HEK293T (cell line): ENCODE results near the gene ARID1B.

ENCODE experiments used
- CTCF ChIA-PET: fragments of 350-600 bp; formaldehyde crosslinking; extraction: SDS; loops from one replicate; lab custom pipeline; 2021; ENCODE audit warnings: antibody characterized with exemption, inconsistent platforms; lab: Yijun Ruan, JAX
- POLR2A ChIA-PET: fragments of 350-600 bp; formaldehyde crosslinking; extraction: SDS; loops from one replicate; lab custom pipeline; 2020; ENCODE audit warnings: antibody characterized with exemption, inconsistent platforms; lab: Yijun Ruan, JAX
- DNase-seq: peaks from one replicate; pipeline ENCODE4 v3.0.0; 2012; ENCODE audit warnings: mixed read lengths; ENCODE audit errors: extremely low spot score
- ARNT ChIP-seq: fragments of 450-650 bp; IDR thresholded peaks from 2 replicates; pipeline ENCODE4 v1.6.1; 2017; ENCODE audit warnings: mild to moderate bottlenecking
- BHLHE40 ChIP-seq: fragments of 450-650 bp; IDR thresholded peaks from 2 replicates; pipeline ENCODE4 v1.6.1; 2016; ENCODE audit warnings: mild to moderate bottlenecking, moderate library complexity, borderline replicate concordance
- CTBP1 ChIP-seq: fragments of 450-650 bp; IDR thresholded peaks from 2 replicates; pipeline ENCODE4 v1.6.1; 2016; ENCODE audit warnings: borderline replicate concordance
- ELF4 ChIP-seq: fragments of 450-650 bp; IDR thresholded peaks from 2 replicates; pipeline ENCODE4 v1.6.1; 2017; ENCODE audit warnings: antibody characterized with exemption
- FOXA1 ChIP-seq: fragments of 450-650 bp; IDR thresholded peaks from 2 replicates; pipeline ENCODE4 v1.6.1; 2016; ENCODE audit warnings: mild to moderate bottlenecking
- FOXK2 ChIP-seq: fragments of 450-650 bp; IDR thresholded peaks from 2 replicates; pipeline ENCODE4 v1.6.1; 2016; ENCODE audit warnings: mild to moderate bottlenecking
- FOXM1 ChIP-seq: fragments of 450-650 bp; IDR thresholded peaks from 2 replicates; pipeline ENCODE4 v1.6.1; 2017; ENCODE audit warnings: mild to moderate bottlenecking, borderline replicate concordance
- HDGF ChIP-seq: fragments of 450-650 bp; IDR thresholded peaks from 2 replicates; pipeline ENCODE4 v1.6.1; 2017; ENCODE audit warnings: antibody characterized with exemption, borderline replicate concordance
- L3MBTL2 ChIP-seq: fragments of 450-650 bp; conservative IDR thresholded peaks from 2 replicates; pipeline ENCODE4 v1.6.1; 2016; ENCODE audit warnings: mild to moderate bottlenecking
- LEF1 ChIP-seq: fragments of 450-650 bp; IDR thresholded peaks from 2 replicates; pipeline ENCODE4 v1.6.1; 2017; ENCODE audit warnings: mild to moderate bottlenecking, borderline replicate concordance
- NFRKB ChIP-seq: fragments of 450-650 bp; IDR thresholded peaks from 2 replicates; pipeline ENCODE4 v1.6.1; 2016; ENCODE audit warnings: mild to moderate bottlenecking, moderate library complexity
- SP1 ChIP-seq: fragments of 450-650 bp; IDR thresholded peaks from 2 replicates; pipeline ENCODE4 v1.6.1; 2017
- SUZ12 ChIP-seq: fragments of 450-650 bp; IDR thresholded peaks from 2 replicates; pipeline ENCODE4 v1.6.1; 2016; ENCODE audit warnings: mild to moderate bottlenecking
- TARDBP ChIP-seq: fragments of 450-650 bp; IDR thresholded peaks from 2 replicates; pipeline ENCODE4 v1.6.1; 2016
- ZNF384 ChIP-seq: fragments of 450-650 bp; IDR thresholded peaks from 2 replicates; pipeline ENCODE4 v1.6.1; 2016
- TF ChIP-seq, protein P1 (sequence below): fragments of 450-650 bp; IDR thresholded peaks from 2 replicates; pipeline ENCODE4 v1.6.1; 2016

ARID1B gene

DNA sequence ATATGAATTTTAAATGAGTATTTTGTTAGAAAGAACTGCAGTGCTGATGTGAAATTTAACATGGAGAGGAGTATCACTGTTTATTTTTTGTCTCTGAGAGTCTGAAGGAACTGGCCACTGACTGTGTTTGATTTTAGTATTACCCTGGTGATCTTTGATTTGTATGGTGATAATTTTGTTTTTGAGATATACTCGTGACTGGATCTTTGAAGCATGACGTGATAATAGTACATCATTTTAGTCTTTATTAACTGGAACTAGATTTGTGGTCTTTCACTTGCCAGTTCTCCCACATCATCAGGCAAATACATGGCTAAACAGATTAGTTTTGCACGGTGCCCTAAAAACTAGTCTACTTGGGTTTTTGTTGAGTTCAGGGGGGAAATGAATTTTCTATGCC lies 55.5 kb downstream of the ARID1B start:
- ChIA-PET CTCF (no interaction called here), POLR2A (no interaction called here)
- TF ChIP-seq TARDBP (no peak), SP1 (no peak), HDGF (no peak), FOXM1 (no peak), ARNT (no peak), SUZ12 (no peak), CTBP1 (no peak), FOXK2 (no peak), L3MBTL2 (no peak), ELF4 (no peak), ZNF384 (no peak), BHLHE40 (no peak)
- TF ChIP-seq, protein P1, sequence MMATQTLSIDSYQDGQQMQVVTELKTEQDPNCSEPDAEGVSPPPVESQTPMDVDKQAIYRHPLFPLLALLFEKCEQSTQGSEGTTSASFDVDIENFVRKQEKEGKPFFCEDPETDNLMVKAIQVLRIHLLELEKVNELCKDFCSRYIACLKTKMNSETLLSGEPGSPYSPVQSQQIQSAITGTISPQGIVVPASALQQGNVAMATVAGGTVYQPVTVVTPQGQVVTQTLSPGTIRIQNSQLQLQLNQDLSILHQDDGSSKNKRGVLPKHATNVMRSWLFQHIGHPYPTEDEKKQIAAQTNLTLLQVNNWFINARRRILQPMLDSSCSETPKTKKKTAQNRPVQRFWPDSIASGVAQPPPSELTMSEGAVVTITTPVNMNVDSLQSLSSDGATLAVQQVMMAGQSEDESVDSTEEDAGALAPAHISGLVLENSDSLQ = no peak
- DNase-seq = no peak

DNA sequence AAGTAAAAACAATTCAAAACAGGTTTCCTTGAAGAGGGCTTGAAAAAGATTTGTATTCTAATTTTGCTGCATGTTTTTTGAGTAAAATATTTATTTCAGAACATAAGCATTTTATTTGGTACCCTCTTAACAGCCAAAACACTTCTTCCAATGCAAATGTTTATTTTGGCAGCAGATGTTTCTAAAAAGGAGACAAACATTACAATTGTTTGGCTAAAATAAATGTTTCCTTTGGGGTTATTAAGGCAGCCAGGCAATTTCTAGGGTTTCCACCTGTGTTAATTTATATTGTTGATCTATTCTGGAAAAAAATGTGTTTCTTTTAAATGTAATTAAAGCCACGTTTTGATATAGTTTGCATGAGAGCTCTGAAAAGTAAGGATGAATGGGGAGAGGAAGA lies 56.6 kb downstream of the ARID1B start:
- no peak for DNase-seq
- ChIA-PET CTCF (no interaction called here), POLR2A (no interaction called here)
- TF ChIP-seq CTBP1 (no peak), FOXK2 (no peak), ARNT (no peak), SUZ12 (no peak)

DNA sequence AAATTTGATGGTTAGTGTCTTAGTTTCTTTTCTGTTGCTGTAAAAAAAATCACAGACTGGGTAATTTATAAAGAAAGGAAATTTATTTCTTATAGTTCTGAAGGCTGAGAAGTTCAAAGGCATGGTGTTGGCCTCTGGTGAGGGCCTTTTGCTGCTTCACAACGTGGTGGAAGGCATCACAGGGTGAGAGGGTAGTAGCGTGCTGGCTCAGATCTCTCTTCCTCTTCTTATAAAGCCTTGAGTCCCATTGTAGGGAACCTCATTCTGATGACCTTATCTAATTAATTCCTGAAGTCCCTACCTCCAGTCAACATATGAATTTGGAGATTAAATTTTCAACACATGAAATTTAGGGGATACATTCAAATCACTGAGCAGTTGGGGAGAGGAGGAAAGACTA lies 62.0 kb downstream of the ARID1B start:
- DNase-seq = no peak
- ChIA-PET CTCF (no interaction called here), POLR2A (no interaction called here)
- TF ChIP-seq CTBP1 = no peak
- TF ChIP-seq FOXM1 = no peak
- no peak for TF ChIP-seq BHLHE40
- TF ChIP-seq, protein P1 = no peak
- TF ChIP-seq ELF4 = no peak

DNA sequence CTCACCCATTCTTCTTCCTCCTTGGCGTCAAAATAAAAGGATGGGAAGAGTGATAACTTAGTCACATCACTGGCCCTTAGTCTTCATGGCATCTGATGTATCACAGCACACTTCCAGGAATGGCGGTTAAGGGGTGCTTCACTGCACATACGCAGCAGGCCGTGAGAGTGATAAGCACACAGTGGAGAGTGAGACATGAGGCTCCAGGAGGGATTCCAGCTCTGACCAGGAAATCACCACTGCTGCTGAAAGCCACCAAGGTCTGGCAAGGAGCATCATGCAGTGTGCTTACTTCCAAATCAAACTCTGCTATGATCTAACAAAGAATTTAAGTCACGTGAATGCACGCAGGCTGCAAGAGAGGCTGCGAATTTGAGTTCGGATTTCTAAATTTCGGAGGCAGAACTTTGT lies 62.4 kb downstream of the ARID1B start:
- ChIA-PET POLR2A (interaction anchor here (1.4 kb wide), 1 partner anchor 8 kb away, joined by 4 read pairs; no protein-coding TSS in a partner anchor), CTCF (no interaction called here)
- no peak for DNase-seq
- TF ChIP-seq ARNT (no peak), SP1 (no peak), BHLHE40 (no peak), FOXM1 (no peak), ELF4 (no peak), TARDBP (no peak), NFRKB (no peak), FOXA1 (no peak), FOXK2 (no peak), CTBP1 (no peak), LEF1 (no peak), HDGF (no peak), L3MBTL2 (no peak), ZNF384 (no peak), SUZ12 (no peak)
- TF ChIP-seq, protein P1 = no peak

DNA sequence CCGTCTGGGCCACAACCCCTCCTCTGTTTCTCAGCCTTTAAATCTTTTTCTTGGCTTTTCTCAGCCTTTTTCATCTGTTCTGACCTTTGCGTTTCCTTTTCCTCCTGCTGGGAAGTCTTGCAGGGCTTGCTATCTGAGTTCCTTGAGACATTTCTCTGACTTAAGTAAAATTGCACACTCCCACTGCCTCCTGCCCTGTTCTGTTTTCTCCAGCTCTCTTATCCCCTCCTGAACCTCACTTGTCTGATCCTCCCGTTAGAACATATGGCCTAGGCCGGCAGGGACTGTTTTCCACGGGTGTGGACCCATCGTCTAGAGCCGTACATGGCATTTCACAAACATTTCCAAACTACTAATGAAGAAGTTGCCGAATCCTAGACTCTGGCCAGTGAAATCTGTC lies 63.0 kb downstream of the ARID1B start:
- CTCF ChIA-PET = no interaction called here
- DNase-seq = no peak
- POLR2A ChIA-PET = interaction anchor here (1.4 kb wide), 1 partner anchor 9 kb away, joined by 4 read pairs; no protein-coding TSS in a partner anchor
- TF ChIP-seq FOXA1 = no peak
- TF ChIP-seq HDGF = no peak
- no peak for TF ChIP-seq FOXM1
- no peak for TF ChIP-seq ELF4
- no peak for TF ChIP-seq ARNT
- no peak for TF ChIP-seq BHLHE40
- no peak for TF ChIP-seq NFRKB
- no peak for TF ChIP-seq CTBP1
- no peak for TF ChIP-seq FOXK2
- TF ChIP-seq ZNF384 = no peak
- TF ChIP-seq SUZ12 = no peak
- TF ChIP-seq, protein P1 = no peak
- no peak for TF ChIP-seq TARDBP
- TF ChIP-seq SP1 = no peak
- no peak for TF ChIP-seq LEF1
- TF ChIP-seq L3MBTL2 = no peak

DNA sequence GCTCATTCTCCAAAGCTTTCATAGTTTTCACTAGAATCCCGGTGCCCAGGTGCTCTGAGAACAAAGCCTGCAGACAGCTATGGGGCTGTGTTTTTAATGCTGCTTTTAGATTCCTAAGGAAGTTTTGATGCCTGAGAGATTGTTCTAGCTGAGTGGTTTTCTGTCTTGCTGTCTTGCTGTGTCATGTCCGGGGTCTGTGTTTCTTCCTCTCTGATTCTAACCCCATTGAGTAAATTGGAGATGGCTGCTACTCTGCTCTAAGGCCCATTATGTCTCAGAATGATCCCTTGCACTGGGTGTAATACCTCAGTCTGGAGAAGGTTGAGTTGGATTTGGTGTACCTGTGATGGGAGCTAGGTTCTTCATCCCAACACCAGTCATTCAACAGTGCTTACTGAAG lies 63.4 kb downstream of the ARID1B start:
- ChIA-PET CTCF (no interaction called here), POLR2A (interaction anchor here (1.4 kb wide), 1 partner anchor 9 kb away, joined by 4 read pairs; no protein-coding TSS in a partner anchor)
- DNase-seq = no peak
- TF ChIP-seq FOXK2 (no peak), FOXA1 (no peak), HDGF (no peak), L3MBTL2 (no peak), ELF4 (no peak), CTBP1 (no peak), FOXM1 (no peak), ZNF384 (no peak), NFRKB (no peak), TARDBP (no peak), SUZ12 (no peak), ARNT (no peak), LEF1 (no peak), BHLHE40 (no peak), SP1 (no peak)
- TF ChIP-seq, protein P1 = no peak
